Skin of body (tissue), 2 donors: Measurements from ENCODE around the gene ZEB1. TPM values are rescaled to one million over a fixed set of nuclear protein-coding genes. Genes with fewer than 3 reads are reported as not detected.

ENCODE experiments used
- small RNA-seq: library from RNA; depleted of rRNA; stranded (forward); fragments of <200 nt; gene quantifications from one replicate; pipeline ENCODE3, GENCODE V24; 2014; ENCODE audit warnings: low replicate concordance
- total RNA-seq: library from RNA; depleted of rRNA; stranded (reverse); fragments of >200 nt; gene quantifications from one replicate; pipeline ENCODE4 v1.2.3, GENCODE V29; 2014

The ZEB1 gene
- total RNA-seq, 1 donor from 2014 or later: 70.4 TPM

Small RNAs within 50 kb of the gene (small RNA-seq; reads per million reads assigned to genes)
- not detected for gene SPTLC1P1
